ENCODE data around the gene KCNC2. TPM values are rescaled to one million over a fixed set of nuclear protein-coding genes. Genes with fewer than 3 reads are reported as not detected.
A peak's percentile ranks its signal among the peaks of the same experiment; 100 is the strongest.

KCNC2 gene
- polyA plus RNA-seq, 1 donor from 2014 or later, result 7.4 TPM

- no peaks in the 10 kb centered on the region for H3K9me2 ChIP-seq (ENCODE audit: insufficient read depth, low read length)
- no peaks in the 10 kb centered on the region for H3F3A ChIP-seq (ENCODE audit: insufficient read depth, low read length, poor library complexity, severe bottlenecking)
- no peaks in the 10 kb centered on the region for H3K36me3 ChIP-seq (ENCODE audit: insufficient read depth, low read length)
- no peak overlapping the region for H3K27ac ChIP-seq (ENCODE audit: low read length)
- H3K4me2 ChIP-seq (ENCODE audit: low read length), result no peak overlapping the region
- H3K9ac ChIP-seq (ENCODE audit: low read length), result no peak overlapping the region
- no peak overlapping the region for H2AFZ ChIP-seq (ENCODE audit: low read depth, low read length)
- TF ChIP-seq MXI1 (conservative IDR thresholded peaks at IDR 0.05; ENCODE audit: poor library complexity, severe bottlenecking) (no peak), EZH2 (IDR thresholded peaks at IDR 0.05; ENCODE audit: borderline replicate concordance, insufficient read depth, low read length, poor library complexity, severe bottlenecking) (no peak), REST (IDR thresholded peaks at IDR 0.05; ENCODE audit: borderline replicate concordance) (no peak), SMC3 (conservative IDR thresholded peaks at IDR 0.05; ENCODE audit: poor library complexity) (peak; percentile 28), EP300 (conservative IDR thresholded peaks at IDR 0.05; ENCODE audit: poor library complexity, severe bottlenecking) (no peak), RAD21 (conservative IDR thresholded peaks at IDR 0.05) (peak; percentile 45), POLR2AphosphoS5 (IDR thresholded peaks at IDR 0.05) (no peak), CTCF (IDR thresholded peaks at IDR 0.05; ENCODE audit: poor library complexity, severe bottlenecking) (peak; percentile 34), TAF1 (IDR thresholded peaks at IDR 0.05; ENCODE audit: low read depth) (no peak)
- no peaks in the 10 kb centered on the region for H3K27me3 ChIP-seq (ENCODE audit: insufficient read depth, low read depth, low read length)
- H3K4me3 ChIP-seq (ENCODE audit: low read length), result no peak overlapping the region
- H4K20me1 ChIP-seq (ENCODE audit: insufficient read depth), result no peaks in the 10 kb centered on the region
- H3K9me3 ChIP-seq (ENCODE audit: low read length), result no peaks in the 10 kb centered on the region
- no peaks in the 10 kb centered on the region for H3K79me2 ChIP-seq (replicated peaks; ENCODE audit: insufficient read depth, low read length)
These were observed 122.0 kb downstream of the KCNC2 start for GRCh38 chr12:75087654-75088053.

GRCh38 chr12:75086091-75087038, 123.3 kb downstream of the KCNC2 start:
- Histone ChIP-seq H3K27ac (ENCODE audit: low read length) (no peak overlapping the region), H3K4me3 (ENCODE audit: low read length) (no peak overlapping the region), H3K9me2 (ENCODE audit: insufficient read depth, low read length) (no peaks in the 10 kb centered on the region), H4K20me1 (ENCODE audit: insufficient read depth) (no peaks in the 10 kb centered on the region), H3K9me3 (ENCODE audit: low read length) (no peaks in the 10 kb centered on the region), H3K36me3 (ENCODE audit: insufficient read depth, low read length) (no peaks in the 10 kb centered on the region), H3K9ac (ENCODE audit: low read length) (no peak overlapping the region), H2AFZ (ENCODE audit: low read depth, low read length) (no peak overlapping the region), H3K27me3 (ENCODE audit: insufficient read depth, low read depth, low read length) (no peaks in the 10 kb centered on the region), H3K4me2 (ENCODE audit: low read length) (no peak overlapping the region), H3F3A (ENCODE audit: insufficient read depth, low read length, poor library complexity, severe bottlenecking) (no peaks in the 10 kb centered on the region), H3K79me2 (replicated peaks; ENCODE audit: insufficient read depth, low read length) (no peaks in the 10 kb centered on the region)
- TF ChIP-seq RAD21 (conservative IDR thresholded peaks at IDR 0.05) (no peak), REST (IDR thresholded peaks at IDR 0.05; ENCODE audit: borderline replicate concordance) (no peak)
